Astrocyte of the cerebellum (primary cell): Measurements from ENCODE around the gene HSPA9.

Experiments used
- DNase-seq: peaks from one replicate; pipeline ENCODE4 v3.0.0-alpha.2; 2011; ENCODE audit warnings: low read depth
- H3K4me3 ChIP-seq: 2 replicates; pipeline ENCODE4 v1.5.1; 2011; ENCODE audit warnings: mild to moderate bottlenecking, low read depth, low read length, moderate library complexity
- in situ Hi-C: cut with HindIII; loops from 2 replicates; pipeline ENCODE4 v1.10.0; 2017; ENCODE audit warnings: low sequenced_read_pairs
- TF ChIP-seq, protein P1 (sequence below): IDR thresholded peaks from 2 replicates; pipeline ENCODE4 v1.5.1; 2012; ENCODE audit warnings: low read length, low read depth, moderate library complexity, mild to moderate bottlenecking; ENCODE audit errors: missing control alignments

HSPA9 gene

GRCh38 chr5:138580777-138581176 lies 5.6 kb upstream of the HSPA9 start:
- no peak for DNase-seq

DNA sequence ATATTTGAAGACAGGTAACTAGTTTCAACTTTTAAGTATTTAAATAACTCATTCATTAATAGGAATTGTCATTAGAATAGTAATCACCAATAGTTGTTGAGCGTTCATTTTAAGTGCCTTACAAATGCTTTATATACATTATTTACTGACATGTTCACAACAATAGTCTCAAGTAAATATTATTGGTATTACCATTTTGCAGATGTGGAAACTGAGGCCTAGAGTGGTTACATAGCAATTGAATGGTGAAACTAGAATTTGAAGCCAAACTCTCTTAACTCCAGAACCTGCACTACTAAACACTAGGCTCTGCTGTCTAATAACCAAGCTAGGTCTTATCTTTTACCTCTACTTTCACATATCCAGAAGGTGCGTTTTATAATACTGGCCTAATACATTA lies 4.8 kb upstream of the HSPA9 start:
- no peak overlapping the region for H3K4me3 ChIP-seq
- TF ChIP-seq, protein P1, sequence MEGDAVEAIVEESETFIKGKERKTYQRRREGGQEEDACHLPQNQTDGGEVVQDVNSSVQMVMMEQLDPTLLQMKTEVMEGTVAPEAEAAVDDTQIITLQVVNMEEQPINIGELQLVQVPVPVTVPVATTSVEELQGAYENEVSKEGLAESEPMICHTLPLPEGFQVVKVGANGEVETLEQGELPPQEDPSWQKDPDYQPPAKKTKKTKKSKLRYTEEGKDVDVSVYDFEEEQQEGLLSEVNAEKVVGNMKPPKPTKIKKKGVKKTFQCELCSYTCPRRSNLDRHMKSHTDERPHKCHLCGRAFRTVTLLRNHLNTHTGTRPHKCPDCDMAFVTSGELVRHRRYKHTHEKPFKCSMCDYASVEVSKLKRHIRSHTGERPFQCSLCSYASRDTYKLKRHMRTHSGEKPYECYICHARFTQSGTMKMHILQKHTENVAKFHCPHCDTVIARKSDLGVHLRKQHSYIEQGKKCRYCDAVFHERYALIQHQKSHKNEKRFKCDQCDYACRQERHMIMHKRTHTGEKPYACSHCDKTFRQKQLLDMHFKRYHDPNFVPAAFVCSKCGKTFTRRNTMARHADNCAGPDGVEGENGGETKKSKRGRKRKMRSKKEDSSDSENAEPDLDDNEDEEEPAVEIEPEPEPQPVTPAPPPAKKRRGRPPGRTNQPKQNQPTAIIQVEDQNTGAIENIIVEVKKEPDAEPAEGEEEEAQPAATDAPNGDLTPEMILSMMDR, result no peak
- DNase-seq, result no peak
- in situ Hi-C loops, result no loop called here

More at GRCh38 chr5:138580777-138581176, 5.6 kb upstream of the HSPA9 start:
- TF ChIP-seq, protein P1, result no peak
- H3K4me3 ChIP-seq, result no peak overlapping the region
- in situ Hi-C loops, result no loop called here

GRCh38 chr5:138579517-138579863 lies 4.3 kb upstream of the HSPA9 start:
- TF ChIP-seq, protein P1, result no peak
- in situ Hi-C loops, result no loop called here
- no peak for DNase-seq
- no peak overlapping the region for H3K4me3 ChIP-seq

- in situ Hi-C loops, result no loop called here
- DNase-seq, result no peak
- TF ChIP-seq, protein P1, result no peak
- H3K4me3 ChIP-seq, result no peak overlapping the region
Measured at GRCh38 chr5:138577452-138577851, 2.3 kb upstream of the HSPA9 start.

DNA sequence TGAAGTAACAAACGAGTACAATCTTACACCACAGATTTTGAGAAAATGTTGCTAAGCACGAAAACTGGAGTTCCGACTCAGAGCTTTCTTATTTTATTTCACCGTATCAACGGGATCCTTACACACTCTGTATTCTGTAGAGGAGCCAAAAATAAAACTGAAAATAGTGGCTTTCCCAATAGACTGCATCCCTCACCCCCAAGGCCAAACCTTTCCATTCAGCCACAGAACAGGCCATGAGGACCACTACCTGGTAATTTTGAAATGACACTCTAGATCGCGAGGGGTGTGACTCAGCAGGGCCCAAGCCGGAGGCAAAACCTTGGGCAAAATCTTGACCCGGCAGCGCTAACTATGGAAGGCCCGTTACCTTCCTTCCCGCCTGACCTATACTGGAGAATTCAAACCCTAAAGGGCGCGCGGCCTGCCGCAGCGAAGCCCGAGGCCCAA lies 432 bp downstream of the HSPA9 start:
- in situ Hi-C loops, result no loop called here
- TF ChIP-seq, protein P1, result no peak
- peak overlapping the region; percentile 87 for H3K4me3 ChIP-seq
- no peak for DNase-seq

DNA sequence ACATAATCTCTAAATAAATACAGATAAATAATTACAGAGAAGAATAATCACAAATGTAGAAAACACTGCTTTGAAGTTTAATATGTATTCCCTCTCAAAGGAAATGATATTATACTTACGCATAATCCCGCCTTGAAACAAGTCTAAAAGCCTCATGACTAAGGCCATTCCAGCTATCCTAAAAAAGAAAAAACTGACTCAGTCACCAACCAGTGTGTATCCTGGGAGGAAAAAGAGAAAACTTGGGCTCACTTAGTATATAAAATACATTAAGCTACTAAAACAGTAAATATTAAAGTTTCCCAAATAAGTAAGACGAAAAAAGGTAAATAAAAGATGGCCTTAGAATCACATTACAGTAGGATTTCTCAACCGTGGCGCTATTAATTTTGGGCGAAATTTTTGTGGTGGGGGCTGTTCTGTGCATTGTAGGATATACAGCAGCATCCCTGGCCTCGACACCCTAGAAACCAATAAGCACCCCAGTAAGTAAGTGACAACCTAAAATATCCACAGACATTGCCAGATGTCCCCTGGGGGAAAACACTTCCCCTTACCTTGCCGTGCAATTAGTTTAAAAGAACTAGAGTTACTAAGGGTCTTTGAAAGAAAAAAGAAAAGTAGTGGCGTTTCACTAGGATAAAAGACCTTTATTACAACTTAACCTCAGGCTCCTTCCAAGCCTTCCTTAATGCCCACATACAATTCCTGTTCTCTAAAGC lies 1.1 kb downstream of the HSPA9 start:
- TF ChIP-seq, protein P1, result no peak
- in situ Hi-C loops, result no loop called here
- DNase-seq, result no peak
- peak overlapping the region; percentile 87 for H3K4me3 ChIP-seq
